HG03175 (cell line): ENCODE results near the gene SAMD13.

Experiments used
- ATAC-seq: cut with Tn5 transposase; IDR thresholded peaks from one replicate; pipeline ENCODE4 v1.9.1; 2021; ENCODE audit warnings: mild to moderate bottlenecking, moderate library complexity; ENCODE audit not compliant: unreplicated experiment

SAMD13 gene

GRCh38 chr1:84301004-84301784 lies at the start of gene SAMD13:
TSS of gene SAMD13 (plus strand) at chr1:84301708. CDS start at chr1:84303235, 1,527 bp downstream.
- ATAC-seq: no peak

- no peak for ATAC-seq
These were observed 48.5 kb upstream of the SAMD13 start for GRCh38 chr1:84253036-84253435.

DNA sequence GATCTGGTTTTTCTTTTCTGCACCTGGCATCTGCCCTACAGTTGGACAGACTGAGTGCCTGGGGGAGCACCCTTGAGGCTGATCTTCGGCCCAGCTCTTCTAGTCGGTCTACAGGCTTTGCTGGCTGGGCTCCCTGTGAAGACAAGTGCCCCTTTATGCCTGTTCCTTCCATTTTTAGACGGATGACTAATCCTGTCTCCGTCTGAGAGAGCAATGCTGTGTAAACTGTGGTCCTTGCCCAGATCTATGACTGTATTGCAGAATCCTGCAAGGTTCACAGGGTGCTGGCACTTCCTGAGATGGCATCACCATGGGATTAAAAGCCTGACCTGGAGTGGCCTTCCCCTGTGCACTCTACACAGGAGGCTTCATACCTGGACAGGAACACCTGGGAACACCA lies 47.6 kb upstream of the SAMD13 start:
- no peak for ATAC-seq

GRCh38 chr1:84254703-84255238 lies 46.7 kb upstream of the SAMD13 start:
- ATAC-seq: no peak

DNA sequence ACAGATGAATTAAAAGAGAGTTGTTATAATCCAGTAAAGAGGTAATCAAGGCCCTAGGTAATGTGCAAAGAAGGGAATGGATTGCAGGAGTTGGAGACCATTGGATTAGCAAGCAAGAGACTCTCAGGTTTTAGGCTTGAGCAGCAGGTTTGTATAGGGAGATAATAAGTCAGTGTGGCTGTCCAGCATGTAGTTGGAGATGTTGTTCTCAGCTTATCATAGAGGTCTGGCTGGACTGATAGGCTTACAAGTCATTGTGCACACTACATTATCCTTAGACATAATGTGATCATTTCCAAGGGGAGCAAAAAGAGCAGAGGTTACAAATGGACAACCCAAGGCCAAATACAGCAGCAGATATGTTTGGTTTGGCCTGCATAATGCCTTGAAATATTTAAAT lies 45.9 kb upstream of the SAMD13 start:
- no peak for ATAC-seq

DNA sequence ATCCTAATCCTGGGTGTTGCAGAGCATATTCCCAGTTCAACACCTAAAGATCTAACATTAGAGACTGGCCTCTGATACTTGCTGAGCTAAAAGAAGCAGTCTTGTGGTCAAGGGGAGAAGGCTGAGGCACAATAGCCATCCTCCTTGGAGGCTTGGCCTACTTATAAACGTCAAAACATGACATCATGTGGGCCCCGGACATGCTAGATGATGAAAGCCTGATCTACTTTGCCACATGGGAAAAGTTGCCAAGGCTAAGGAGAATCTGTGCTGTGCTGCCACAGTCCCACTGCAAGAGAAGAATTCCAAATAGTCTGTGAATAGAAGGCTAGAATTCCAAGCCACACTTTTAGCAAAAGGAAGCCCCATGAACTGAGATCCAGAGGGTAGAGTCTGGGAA lies 43.9 kb upstream of the SAMD13 start:
- no peak for ATAC-seq

- no peak for ATAC-seq
These were observed 42.1 kb upstream of the SAMD13 start for GRCh38 chr1:84259376-84259775.

GRCh38 chr1:84259989-84260388 lies 41.5 kb upstream of the SAMD13 start:
- ATAC-seq: no peak

DNA sequence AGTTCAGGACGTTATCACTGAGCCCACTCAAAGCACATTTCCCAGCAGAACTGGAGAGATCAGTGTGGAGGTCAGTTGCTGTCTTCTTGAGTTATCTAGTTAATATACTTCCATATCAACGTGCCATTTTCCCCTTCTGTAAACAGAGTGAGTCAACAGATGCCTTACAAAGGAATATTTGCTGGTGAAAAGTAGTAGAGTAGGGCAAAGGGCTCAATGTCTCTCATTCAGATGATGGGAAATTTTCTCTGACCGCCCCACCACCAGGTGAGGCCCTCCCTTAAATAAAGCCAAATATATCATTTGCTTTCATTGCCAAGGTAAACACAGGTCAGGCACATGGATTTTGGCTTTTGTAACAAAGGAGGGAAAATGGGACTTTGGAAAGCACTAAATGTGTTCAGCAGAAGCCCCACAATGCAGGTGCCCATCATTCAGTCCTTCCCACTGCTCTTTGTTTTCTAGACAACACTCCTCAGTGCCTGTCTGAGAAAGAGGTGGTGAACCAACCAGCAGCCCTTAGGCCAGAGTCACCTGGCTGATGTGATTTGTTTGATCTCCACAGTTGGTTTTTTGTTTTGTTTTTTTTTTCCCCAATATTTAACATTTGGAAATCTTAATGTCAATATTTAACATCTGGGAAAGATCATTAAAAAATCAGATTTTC lies 40.5 kb upstream of the SAMD13 start:
- ATAC-seq: no peak

DNA sequence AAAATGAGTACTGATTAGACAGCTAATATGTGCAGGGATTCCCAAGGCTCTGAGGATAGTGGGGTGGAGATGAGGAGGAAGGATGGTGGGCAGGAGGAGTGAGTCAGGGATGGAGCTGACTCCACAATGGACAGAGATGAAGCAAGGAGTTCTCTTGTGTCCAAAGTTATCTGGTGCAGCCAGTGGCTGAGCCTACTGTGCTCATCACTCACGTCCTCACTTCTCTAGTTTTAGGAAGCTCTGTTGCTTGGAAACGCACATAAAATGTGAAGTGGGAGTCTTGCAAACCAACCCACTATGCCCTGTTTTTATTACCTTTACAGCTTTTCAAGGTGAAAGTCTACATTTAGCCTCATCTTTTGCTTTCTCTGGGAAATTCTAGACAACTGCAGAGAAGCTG lies 36.5 kb upstream of the SAMD13 start:
- ATAC-seq: no peak

DNA sequence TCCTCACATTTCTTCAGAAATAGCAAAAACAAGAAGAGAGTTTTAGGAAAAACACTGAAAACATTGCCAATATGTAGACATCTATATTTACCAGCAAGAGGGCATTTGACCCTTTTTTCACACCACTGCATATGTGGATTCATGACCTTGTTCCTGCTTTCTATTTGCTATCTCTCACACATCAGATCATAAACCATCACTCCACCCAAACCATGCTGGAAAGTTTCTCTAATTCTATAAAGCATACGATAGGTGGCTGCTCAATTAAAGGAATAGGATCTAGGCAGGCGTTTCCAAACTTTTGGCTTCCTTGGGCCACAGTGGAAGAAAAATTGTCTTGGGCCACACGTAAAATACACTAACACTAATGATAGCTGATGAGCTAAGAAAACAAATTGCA lies 35.6 kb upstream of the SAMD13 start:
- ATAC-seq: no peak

- ATAC-seq: no peak
These were observed 34.8 kb upstream of the SAMD13 start for GRCh38 chr1:84266748-84267147.

DNA sequence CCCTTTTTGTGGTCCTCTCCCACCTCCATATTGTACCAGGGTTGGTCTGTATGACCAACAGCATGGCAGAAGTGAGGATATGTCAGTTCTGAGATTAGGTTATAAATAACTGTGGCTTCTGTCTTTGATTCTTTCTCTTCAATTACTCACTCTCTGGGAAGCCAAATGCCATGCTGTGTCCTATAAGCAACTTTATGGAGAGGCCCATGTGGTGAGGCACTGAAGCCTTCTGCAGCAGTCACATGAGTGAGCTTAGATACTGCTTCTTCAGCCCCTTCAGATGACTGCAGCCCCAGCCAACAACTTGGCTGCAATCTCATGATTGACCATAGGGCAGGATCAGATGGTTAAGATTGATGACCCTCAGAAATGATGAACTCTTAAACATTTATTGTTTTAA lies 34.0 kb upstream of the SAMD13 start:
- no peak for ATAC-seq

DNA sequence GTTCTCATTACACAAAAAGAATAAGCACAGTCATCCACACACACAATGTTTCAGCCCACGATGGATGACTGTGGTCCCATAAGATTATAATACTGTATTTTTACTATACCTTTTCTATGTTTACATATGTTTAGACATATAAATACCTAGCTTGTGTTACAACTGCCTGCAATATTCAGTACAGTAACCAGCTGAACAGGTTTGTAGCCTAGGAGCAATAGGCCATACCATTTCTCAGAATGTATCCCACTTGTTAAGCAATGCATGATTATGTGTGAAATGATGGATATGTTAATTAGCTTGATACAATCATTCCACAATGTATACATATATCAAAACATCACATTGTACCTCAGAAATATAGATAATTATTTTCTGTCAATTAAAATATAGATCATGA lies 33.2 kb upstream of the SAMD13 start:
- no peak for ATAC-seq

DNA sequence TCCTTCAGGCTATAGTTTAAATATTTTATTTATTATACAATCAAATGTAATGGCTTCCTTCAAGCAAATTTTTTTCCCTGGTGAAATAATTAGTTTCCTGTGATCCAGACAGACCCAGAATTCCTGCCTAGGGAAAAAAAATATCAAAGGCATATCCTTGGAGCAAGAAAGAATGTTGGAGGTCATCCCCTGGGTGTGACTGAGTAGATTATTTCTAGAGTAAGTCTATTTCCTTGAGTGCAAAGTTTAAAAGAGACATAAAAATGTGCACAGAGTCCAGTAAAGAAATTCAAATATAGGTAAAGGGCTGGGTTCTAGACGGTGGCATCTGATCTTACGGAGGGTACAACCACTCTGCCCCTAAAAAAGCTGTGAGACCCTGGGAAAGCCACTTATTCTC lies 32.2 kb upstream of the SAMD13 start:
- ATAC-seq: no peak

DNA sequence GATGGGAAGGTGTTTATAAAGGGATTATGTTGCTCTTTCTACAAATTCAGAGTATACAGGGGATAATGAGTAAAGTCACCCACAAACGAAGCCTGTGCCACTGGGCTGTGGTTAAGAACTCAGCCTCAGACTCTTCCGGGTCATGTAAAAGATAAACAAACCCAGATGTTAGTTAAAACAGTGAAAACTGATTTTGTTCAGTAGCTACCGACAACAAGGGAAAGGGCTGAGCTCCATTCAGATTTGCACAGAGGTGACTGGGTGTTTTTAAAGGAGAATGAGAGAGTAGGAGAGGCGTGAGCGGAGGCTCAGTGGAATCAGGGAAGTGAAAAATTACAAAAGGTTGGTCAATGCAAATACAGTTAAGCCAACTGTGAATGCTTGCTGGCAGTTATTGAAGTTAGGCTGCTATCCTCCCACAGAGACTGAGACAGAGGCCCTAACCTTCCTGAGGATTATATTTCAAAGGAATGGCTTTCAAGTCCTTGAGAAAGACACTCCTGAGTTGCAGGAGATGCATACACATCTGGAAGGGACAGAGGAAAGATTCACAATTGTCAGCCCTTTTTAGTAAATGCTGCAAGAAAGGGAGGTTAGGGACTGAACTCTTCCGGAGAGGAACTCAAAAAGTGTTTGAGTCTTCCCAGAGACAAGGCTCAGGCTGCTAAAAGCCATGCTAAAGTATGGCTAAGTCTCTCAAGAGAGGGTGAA lies 29.9 kb upstream of the SAMD13 start:
- peak; percentile 93 for ATAC-seq

DNA sequence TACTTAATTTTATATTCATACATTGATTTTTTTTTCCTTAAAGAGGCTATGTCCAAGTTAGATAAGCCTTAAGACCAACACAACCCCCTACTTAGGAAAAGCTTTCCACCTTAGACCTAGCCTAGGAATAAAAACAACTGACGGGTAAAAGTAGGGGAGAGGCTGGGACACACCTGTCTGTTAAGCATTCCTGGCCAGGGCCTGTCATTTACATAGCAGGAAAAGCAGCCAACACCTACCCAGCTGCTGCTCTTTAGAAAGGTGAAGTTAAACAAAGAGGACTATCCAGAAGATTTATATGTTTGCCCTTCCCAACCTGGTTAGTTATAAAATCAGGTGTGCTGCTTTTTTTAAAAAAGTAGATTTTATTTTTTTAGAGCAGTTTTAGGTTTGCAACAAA lies 29.1 kb upstream of the SAMD13 start:
- no peak for ATAC-seq

DNA sequence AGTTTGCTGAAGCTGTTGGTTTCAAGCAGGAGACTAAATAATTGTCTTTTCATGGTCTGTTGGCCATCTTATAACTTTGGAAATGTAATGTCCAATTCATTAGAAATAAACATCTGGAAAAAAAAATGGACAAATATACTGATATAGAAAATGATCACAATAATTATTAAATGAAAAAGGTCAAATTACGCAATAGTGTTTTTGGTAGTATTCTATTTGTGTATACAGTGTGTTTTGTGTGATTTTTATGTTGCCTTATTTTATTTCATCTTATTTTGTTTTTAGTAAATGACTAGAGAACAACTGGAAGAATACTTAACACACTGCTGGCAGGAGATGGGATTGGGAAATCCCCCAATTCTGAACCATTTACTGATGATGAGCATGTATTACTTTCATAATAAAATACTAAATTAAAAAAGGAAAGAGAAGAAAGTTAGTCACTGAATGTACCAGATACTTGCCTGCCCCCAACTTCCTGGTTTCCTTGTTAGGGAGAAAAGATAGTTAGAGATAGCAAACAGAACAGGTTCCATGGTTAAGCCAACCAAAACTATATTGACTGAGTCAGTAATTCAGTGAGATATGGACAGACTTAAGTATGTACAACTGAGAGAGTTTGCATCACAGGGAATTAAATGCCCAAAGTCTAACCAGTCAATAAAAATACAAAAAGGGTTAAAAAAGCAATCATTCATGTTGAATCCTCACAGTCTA lies 24.0 kb upstream of the SAMD13 start:
- no peak for ATAC-seq

DNA sequence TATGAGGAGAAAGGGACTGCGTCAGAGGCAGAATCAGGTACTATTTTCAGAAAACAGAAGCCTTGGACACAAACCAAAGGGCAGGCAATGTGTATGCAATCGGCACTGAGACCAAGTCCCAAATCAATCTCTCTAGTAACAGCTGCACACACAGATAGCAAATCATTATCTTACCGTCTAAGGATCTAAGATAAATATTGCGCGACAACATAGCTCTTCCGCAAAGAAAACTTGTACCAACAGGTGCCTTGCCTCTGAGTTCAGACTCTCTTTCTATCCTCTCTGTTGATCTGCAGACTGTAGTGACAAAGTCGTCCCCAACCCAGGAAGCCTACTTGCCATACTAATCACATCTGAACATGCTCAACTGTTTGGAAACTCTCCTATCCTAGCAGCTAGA lies 22.6 kb upstream of the SAMD13 start:
- no peak for ATAC-seq

GRCh38 chr1:84280912-84281311 lies 20.6 kb upstream of the SAMD13 start:
- ATAC-seq: no peak

DNA sequence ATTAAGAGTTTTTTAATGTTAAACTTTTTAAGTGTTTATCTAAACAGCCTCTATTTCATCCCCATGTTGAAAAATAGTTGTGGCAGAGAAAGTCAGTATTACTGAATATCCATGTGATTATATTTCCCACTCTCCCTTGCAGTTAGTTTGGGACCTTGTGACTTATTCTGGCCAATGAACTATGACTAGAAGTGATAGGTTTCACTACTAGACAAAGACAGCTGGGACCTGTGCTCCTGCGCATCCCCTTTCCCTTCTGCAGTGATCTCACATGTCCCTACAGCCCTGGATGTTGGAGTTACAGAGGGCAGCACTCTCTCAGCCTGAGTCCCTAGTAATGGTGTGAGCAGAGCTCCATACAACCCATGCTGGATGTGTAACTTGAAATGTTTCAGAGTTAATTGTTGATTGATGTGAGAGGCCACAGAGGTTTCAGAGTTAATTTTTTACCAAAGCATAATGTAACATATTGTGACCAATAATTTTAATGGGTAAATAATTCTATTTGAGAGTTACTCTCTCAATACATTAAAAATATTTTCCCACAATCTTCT lies 18.7 kb upstream of the SAMD13 start:
- peak; percentile 63 for ATAC-seq
